GM23338 (cell line): ENCODE measurements around the gene CADPS2. TPM values are rescaled to one million over a fixed set of nuclear protein-coding genes. Genes with fewer than 3 reads are reported as not detected.

Experiments used
- ATAC-seq: fragments of 200-7000 bp; cut with Tn5 transposase; 3 replicates; pipeline ENCODE4 v1.9.1; 2020
- DNase-seq: peaks from one replicate; pipeline ENCODE4 v3.0.0-alpha.2; 2015; ENCODE audit warnings: low spot score
- H2AFZ ChIP-seq: fragments of 200-600 bp; sonication (generic); 2 replicates; pipeline ENCODE4 v1.8.0; 2016; ENCODE audit warnings: antibody characterized with exemption, mild to moderate bottlenecking, moderate library complexity
- H3F3A ChIP-seq: fragments of 200-600 bp; sonication (generic); replicated peaks from 2 replicates; pipeline ENCODE4 v1.8.0; 2017; ENCODE audit warnings: antibody characterized with exemption, mixed run types, low read depth
- H3K27ac ChIP-seq: fragments of 200-600 bp; sonication (generic); 2 replicates; pipeline ENCODE4 v1.6.1; 2016; ENCODE audit warnings: low read depth
- H3K27me3 ChIP-seq: fragments of 200-600 bp; sonication (generic); 2 replicates; pipeline ENCODE4 v1.8.0; 2016; ENCODE audit warnings: mild to moderate bottlenecking, mixed run types, moderate library complexity; ENCODE audit not compliant: insufficient read depth
- H3K36me3 ChIP-seq: fragments of 200-600 bp; sonication (generic); 2 replicates; pipeline ENCODE4 v1.8.0; 2016; ENCODE audit warnings: mild to moderate bottlenecking; ENCODE audit not compliant: insufficient read depth
- H3K4me1 ChIP-seq: fragments of 200-600 bp; sonication (generic); 2 replicates; pipeline ENCODE4 v1.8.0; 2016; ENCODE audit warnings: mild to moderate bottlenecking, moderate library complexity; ENCODE audit not compliant: insufficient read depth
- H3K4me2 ChIP-seq: fragments of 200-600 bp; sonication (generic); 2 replicates; pipeline ENCODE4 v1.7.1; 2017; ENCODE audit warnings: mixed run types
- H3K4me3 ChIP-seq: fragments of 200-600 bp; sonication (generic); 2 replicates; pipeline ENCODE4 v1.6.1; 2016; ENCODE audit warnings: mixed run types
- H3K79me2 ChIP-seq: fragments of 200-600 bp; sonication (generic); replicated peaks from 2 replicates; pipeline ENCODE4 v1.8.0; 2017; ENCODE audit warnings: mild to moderate bottlenecking; ENCODE audit not compliant: insufficient read depth
- H3K9me2 ChIP-seq: fragments of 200-600 bp; sonication (generic); 2 replicates; pipeline ENCODE4 v1.8.0; 2017; ENCODE audit not compliant: insufficient read depth
- H4K20me1 ChIP-seq: fragments of 200-600 bp; sonication (generic); replicated peaks from 2 replicates; pipeline ENCODE4 v1.8.0; 2017; ENCODE audit warnings: mild to moderate bottlenecking; ENCODE audit not compliant: insufficient read depth
- H3K27ac Mint-ChIP-seq: 2 replicates; pipeline ENCODE4 v1.8.0; 2020; ENCODE audit warnings: inconsistent platforms, mild to moderate bottlenecking, moderate library complexity, mixed read lengths
- H3K27me3 Mint-ChIP-seq: 3 replicates; pipeline ENCODE4 v1.8.0; 2022; ENCODE audit warnings: low read depth, mild to moderate bottlenecking, moderate library complexity, mixed read lengths, inconsistent platforms; ENCODE audit not compliant: insufficient read depth, poor library complexity
- H3K36me3 Mint-ChIP-seq: 3 replicates; pipeline ENCODE4 v1.8.0; 2021; ENCODE audit warnings: low read depth, mild to moderate bottlenecking, inconsistent platforms, moderate library complexity, mixed read lengths
- H3K4me1 Mint-ChIP-seq: 3 replicates; pipeline ENCODE4 v1.8.0; 2020; ENCODE audit warnings: mild to moderate bottlenecking, inconsistent platforms, mixed read lengths
- H3K4me3 Mint-ChIP-seq: 3 replicates; pipeline ENCODE4 v1.8.0; 2021; ENCODE audit warnings: moderate library complexity, mild to moderate bottlenecking, inconsistent platforms, mixed read lengths
- H3K9me3 Mint-ChIP-seq: 3 replicates; pipeline ENCODE4 v1.8.0; 2020; ENCODE audit warnings: moderate library complexity, mild to moderate bottlenecking, inconsistent platforms, mixed read lengths
- EZH2 ChIP-seq: fragments of 200-600 bp; sonication (generic); IDR thresholded peaks from one replicate; pipeline ENCODE4 v1.8.0; 2017; ENCODE audit warnings: antibody characterized with exemption, mild to moderate bottlenecking, low read depth; ENCODE audit not compliant: unreplicated experiment
- EZH2phosphoT487 ChIP-seq: fragments of 200-600 bp; sonication (generic); IDR thresholded peaks from one replicate; pipeline ENCODE4 v1.8.1; 2018; ENCODE audit warnings: antibody characterized with exemption; ENCODE audit not compliant: unreplicated experiment
- JUNB ChIP-seq: IDR thresholded peaks from one replicate; pipeline ENCODE4 v1.6.1; 2016; ENCODE audit warnings: antibody characterized with exemption; ENCODE audit not compliant: unreplicated experiment
- NANOG ChIP-seq: IDR thresholded peaks from 2 replicates; pipeline ENCODE4 v1.6.1; 2016; ENCODE audit warnings: antibody characterized with exemption, borderline replicate concordance
- POLR2AphosphoS5 ChIP-seq: IDR thresholded peaks from 2 replicates; pipeline ENCODE4 v1.6.1; 2016; ENCODE audit warnings: antibody characterized with exemption, low read depth
- REST ChIP-seq: IDR thresholded peaks from one replicate; pipeline ENCODE4 v1.6.1; 2018; ENCODE audit warnings: antibody characterized with exemption; ENCODE audit not compliant: unreplicated experiment
- STAT1 ChIP-seq: IDR thresholded peaks from one replicate; pipeline ENCODE4 v1.6.1; 2016; ENCODE audit warnings: antibody characterized with exemption; ENCODE audit not compliant: unreplicated experiment
- ZNF114 ChIP-seq: fragments of 250-450 bp; sonication (Bioruptor Pico); IDR thresholded peaks from 2 replicates; pipeline ENCODE4 v1.5.0; 2020; ENCODE audit warnings: mild to moderate bottlenecking, moderate library complexity
- ZNF331 ChIP-seq: fragments of 250-450 bp; sonication (Bioruptor Pico); IDR thresholded peaks from 2 replicates; pipeline ENCODE4 v1.5.0; 2020; ENCODE audit warnings: low read depth, mild to moderate bottlenecking, moderate library complexity
- polyA plus RNA-seq: library from polyadenylated mRNA; unstranded; fragments of >200 nt; fragmentation: Nextera tagmentation; extraction: Ambion mirVana; gene quantifications from 2 replicates; pipeline ENCODE4 v1.2.1, GENCODE V29; 2016
- total RNA-seq: library from RNA; depleted of rRNA; stranded (reverse); fragments of >200 nt; shearing (Covaris generic); gene quantifications from 2 replicates; pipeline ENCODE4 v1.2.3, GENCODE V29; 2014
- TF ChIP-seq, protein P1 (sequence below): IDR thresholded peaks from 2 replicates; pipeline ENCODE4 v1.6.1; 2016; ENCODE audit warnings: antibody characterized with exemption

CADPS2 gene
- total and polyA plus RNA-seq, 2 experiments from 2014 or later, result 16.3 to 36.9 TPM

- TF ChIP-seq, protein P1, sequence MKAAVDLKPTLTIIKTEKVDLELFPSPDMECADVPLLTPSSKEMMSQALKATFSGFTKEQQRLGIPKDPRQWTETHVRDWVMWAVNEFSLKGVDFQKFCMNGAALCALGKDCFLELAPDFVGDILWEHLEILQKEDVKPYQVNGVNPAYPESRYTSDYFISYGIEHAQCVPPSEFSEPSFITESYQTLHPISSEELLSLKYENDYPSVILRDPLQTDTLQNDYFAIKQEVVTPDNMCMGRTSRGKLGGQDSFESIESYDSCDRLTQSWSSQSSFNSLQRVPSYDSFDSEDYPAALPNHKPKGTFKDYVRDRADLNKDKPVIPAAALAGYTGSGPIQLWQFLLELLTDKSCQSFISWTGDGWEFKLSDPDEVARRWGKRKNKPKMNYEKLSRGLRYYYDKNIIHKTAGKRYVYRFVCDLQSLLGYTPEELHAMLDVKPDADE, result no peak
- no peak for TF ChIP-seq JUNB
- TF ChIP-seq REST, result no peak
- TF ChIP-seq STAT1, result no peak
Measured at GRCh38 chr7:122518488-122518887, 367.8 kb downstream of the CADPS2 start (continued).

DNA sequence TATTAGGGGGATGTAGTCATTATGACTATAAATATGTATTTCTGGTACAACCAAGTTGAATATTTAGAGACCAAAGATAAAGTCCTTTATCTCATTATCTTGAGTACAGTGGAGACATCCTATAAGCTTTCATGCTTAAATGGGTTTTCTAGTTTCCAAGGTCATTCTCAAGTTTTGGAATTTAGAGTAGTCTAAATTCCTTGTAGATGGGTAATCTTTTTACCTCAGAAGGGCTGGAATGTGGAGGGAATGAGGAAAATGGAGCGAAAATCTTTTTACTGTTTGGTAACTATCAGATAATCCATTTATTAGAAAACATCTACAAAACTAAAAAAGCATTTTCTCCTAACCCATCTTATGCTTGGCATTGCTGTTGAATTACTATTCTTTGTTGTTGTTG lies 368.7 kb downstream of the CADPS2 start:
- peaks cover 67% of the 10 kb centered on the region for H3K4me1 Mint-ChIP-seq
- no peak for ATAC-seq
- no peak overlapping the region for H3K4me2 ChIP-seq
- peaks cover 6% of the 10 kb centered on the region for H3K27me3 Mint-ChIP-seq
- no peak overlapping the region for H3K27ac ChIP-seq
- no peak overlapping the region for H3K4me3 Mint-ChIP-seq
- no peaks in the 10 kb centered on the region for H4K20me1 ChIP-seq
- DNase-seq, result no peak
- no peaks in the 10 kb centered on the region for H3K27me3 ChIP-seq
- H3K4me3 ChIP-seq, result no peak overlapping the region
- H3K27ac Mint-ChIP-seq, result peak overlapping the region; percentile 87
- no peaks in the 10 kb centered on the region for H3K79me2 ChIP-seq
- no peaks in the 10 kb centered on the region for H3K36me3 Mint-ChIP-seq
- H3K36me3 ChIP-seq, result no peaks in the 10 kb centered on the region
- H3F3A ChIP-seq, result no peaks in the 10 kb centered on the region
- no peak overlapping the region for H2AFZ ChIP-seq
- H3K4me1 ChIP-seq, result peaks cover 72% of the 10 kb centered on the region
- H3K9me3 Mint-ChIP-seq, result no peaks in the 10 kb centered on the region
- TF ChIP-seq POLR2AphosphoS5, result no peak
- no peaks in the 10 kb centered on the region for H3K9me2 ChIP-seq

DNA sequence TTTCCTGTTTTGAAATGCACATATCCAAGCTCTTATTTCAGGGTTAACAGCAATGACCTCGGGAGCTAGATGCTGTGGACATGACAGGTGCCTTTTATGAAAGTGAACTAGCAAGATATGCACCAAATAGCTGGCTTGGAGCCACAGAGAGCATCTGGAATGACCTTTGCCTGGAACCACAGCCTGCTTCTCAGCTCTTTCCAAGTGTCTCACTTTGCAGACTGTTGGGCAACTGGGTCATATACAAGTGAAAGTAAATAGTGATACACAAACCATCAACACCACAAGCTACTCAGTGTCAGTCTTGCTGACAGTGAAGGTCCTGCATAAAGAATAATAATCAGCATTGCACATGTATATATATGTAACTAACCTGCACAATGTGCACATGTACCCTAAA lies 370.9 kb downstream of the CADPS2 start:
- H2AFZ ChIP-seq, result no peak overlapping the region
- Mint-ChIP-seq H3K27me3 (peaks cover 6% of the 10 kb centered on the region), H3K36me3 (no peaks in the 10 kb centered on the region), H3K9me3 (no peaks in the 10 kb centered on the region), H3K4me3 (no peak overlapping the region), H3K27ac (no peak overlapping the region), H3K4me1 (peaks cover 60% of the 10 kb centered on the region)
- no peaks in the 10 kb centered on the region for H4K20me1 ChIP-seq
- ATAC-seq, result no peak
- peak overlapping the region; percentile 37; the same call in 1 of the 2 replicates for H3K4me2 ChIP-seq
- no peaks in the 10 kb centered on the region for H3K36me3 ChIP-seq
- no peak overlapping the region for H3K4me3 ChIP-seq
- no peaks in the 10 kb centered on the region for H3K9me2 ChIP-seq
- no peak overlapping the region for H3K27ac ChIP-seq
- peaks cover 59% of the 10 kb centered on the region for H3K4me1 ChIP-seq
- no peaks in the 10 kb centered on the region for H3K27me3 ChIP-seq
- DNase-seq, result no peak
- no peaks in the 10 kb centered on the region for H3K79me2 ChIP-seq
- no peaks in the 10 kb centered on the region for H3F3A ChIP-seq
- TF ChIP-seq, protein P1, result no peak
- TF ChIP-seq EZH2, result no peak
- TF ChIP-seq EZH2phosphoT487, result no peak
- no peak for TF ChIP-seq REST
- no peak for TF ChIP-seq ZNF114 (CRISPR knock-in tag)
- no peak for TF ChIP-seq JUNB
- TF ChIP-seq ZNF331 (CRISPR knock-in tag), result no peak
- TF ChIP-seq NANOG, result no peak
